Cardiac muscle cell (in vitro differentiated cells and primary cell): ENCODE results near the gene TMEM267. TPM values are rescaled to one million over a fixed set of nuclear protein-coding genes. Genes with fewer than 3 reads are reported as not detected.

Experiments
- DNase-seq, 2 donors: peaks; one replicate each; pipeline versions ENCODE4 v3.0.0 to v3.0.0-alpha.2; 2010 to 2017; ENCODE audit warnings: low read depth in 1 of 2, low spot score in 1 of 2
- H3K27ac ChIP-seq: fragments of 200-600 bp; sonication (generic); 2 replicates; pipeline ENCODE4 v1.5.1; 2016
- H3K27me3 ChIP-seq: fragments of 200-600 bp; sonication (generic); 2 replicates; pipeline ENCODE4 v1.6.0; 2016; ENCODE audit warnings: control low read depth
- H3K36me3 ChIP-seq: fragments of 200-600 bp; sonication (generic); 2 replicates; pipeline ENCODE4 v1.5.1; 2016; ENCODE audit warnings: control low read depth
- H3K4me1 ChIP-seq: fragments of 200-600 bp; sonication (generic); 2 replicates; pipeline ENCODE4 v1.8.1; 2017; ENCODE audit warnings: low read depth, mild to moderate bottlenecking, mixed run types
- H3K4me3 ChIP-seq: fragments of 200-600 bp; sonication (generic); 2 replicates; pipeline ENCODE4 v1.5.1; 2016; ENCODE audit warnings: mild to moderate bottlenecking
- H3K9me3 ChIP-seq: fragments of 200-600 bp; sonication (generic); 2 replicates; pipeline ENCODE4 v1.5.1; 2017; ENCODE audit warnings: low read depth, mild to moderate bottlenecking, control low read depth
- polyA plus RNA-seq: library from polyadenylated mRNA; unstranded; fragments of >200 nt; fragmentation: Nextera tagmentation; extraction: Ambion mirVana; gene quantifications from 2 replicates; pipeline ENCODE4 v1.2.1, GENCODE V29; 2016
- total RNA-seq: library from RNA; depleted of rRNA; stranded (reverse); fragments of >200 nt; gene quantifications from 2 replicates; pipeline ENCODE4 v1.2.3, GENCODE V29; 2016
- TF ChIP-seq, protein P1 (sequence below): IDR thresholded peaks from 2 replicates; pipeline ENCODE4 v1.5.1; 2012; ENCODE audit warnings: low read depth, mild to moderate bottlenecking, low read length

The TMEM267 gene
- total and polyA plus RNA-seq, 2 experiments from 2014 or later: 3.1 to 8.8 TPM

DNA sequence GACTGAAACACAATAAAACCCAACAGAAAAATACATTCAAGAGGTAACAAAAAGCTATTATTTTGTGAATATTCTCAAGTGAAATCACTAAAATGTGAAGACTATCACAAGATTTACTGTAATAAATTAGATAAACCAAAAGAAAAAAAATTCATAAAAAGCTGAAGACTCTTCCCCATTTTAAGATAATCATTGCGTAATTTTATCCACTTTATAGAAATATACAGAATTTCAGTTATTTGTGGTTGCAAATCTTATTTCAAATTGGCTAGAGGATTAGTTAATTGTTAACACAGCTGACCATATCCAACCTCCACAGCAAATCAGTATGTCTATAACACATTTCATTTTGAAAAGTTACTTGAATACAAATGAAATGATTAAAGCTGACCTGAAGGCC, 7.7 kb upstream of the TMEM267 start:
- DNase-seq: no peak
- H3K27me3 ChIP-seq: no peaks in the 10 kb centered on the region
- TF ChIP-seq, protein P1, sequence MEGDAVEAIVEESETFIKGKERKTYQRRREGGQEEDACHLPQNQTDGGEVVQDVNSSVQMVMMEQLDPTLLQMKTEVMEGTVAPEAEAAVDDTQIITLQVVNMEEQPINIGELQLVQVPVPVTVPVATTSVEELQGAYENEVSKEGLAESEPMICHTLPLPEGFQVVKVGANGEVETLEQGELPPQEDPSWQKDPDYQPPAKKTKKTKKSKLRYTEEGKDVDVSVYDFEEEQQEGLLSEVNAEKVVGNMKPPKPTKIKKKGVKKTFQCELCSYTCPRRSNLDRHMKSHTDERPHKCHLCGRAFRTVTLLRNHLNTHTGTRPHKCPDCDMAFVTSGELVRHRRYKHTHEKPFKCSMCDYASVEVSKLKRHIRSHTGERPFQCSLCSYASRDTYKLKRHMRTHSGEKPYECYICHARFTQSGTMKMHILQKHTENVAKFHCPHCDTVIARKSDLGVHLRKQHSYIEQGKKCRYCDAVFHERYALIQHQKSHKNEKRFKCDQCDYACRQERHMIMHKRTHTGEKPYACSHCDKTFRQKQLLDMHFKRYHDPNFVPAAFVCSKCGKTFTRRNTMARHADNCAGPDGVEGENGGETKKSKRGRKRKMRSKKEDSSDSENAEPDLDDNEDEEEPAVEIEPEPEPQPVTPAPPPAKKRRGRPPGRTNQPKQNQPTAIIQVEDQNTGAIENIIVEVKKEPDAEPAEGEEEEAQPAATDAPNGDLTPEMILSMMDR: no peak
- H3K9me3 ChIP-seq: no peaks in the 10 kb centered on the region
- H3K4me3 ChIP-seq: no peak overlapping the region
- H3K4me1 ChIP-seq: no peaks in the 10 kb centered on the region
- H3K36me3 ChIP-seq: no peaks in the 10 kb centered on the region
- H3K27ac ChIP-seq: no peak overlapping the region

DNA sequence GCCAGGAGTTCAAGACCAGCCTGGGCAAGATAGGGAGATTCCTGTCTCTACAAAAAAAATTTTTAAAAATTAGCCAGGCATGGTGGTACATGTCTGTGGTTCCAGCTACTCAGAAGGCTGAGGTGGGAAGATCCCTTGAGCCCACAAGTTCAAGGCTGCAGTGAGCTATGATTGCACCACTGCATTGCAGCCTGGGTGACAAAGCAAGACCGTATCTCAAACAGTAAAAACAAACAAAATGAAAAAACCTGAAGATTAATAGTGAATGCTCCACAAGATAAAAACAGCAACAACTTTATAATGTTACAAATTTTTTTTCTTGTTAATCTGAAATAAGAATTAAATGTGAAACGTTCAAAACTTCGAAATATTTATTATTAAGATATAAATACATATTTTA, 2.7 kb upstream of the TMEM267 start:
- H3K36me3 ChIP-seq: no peaks in the 10 kb centered on the region
- no peak overlapping the region for H3K27ac ChIP-seq
- TF ChIP-seq, protein P1: no peak
- no peak overlapping the region for H3K4me3 ChIP-seq
- H3K4me1 ChIP-seq: peaks cover 4% of the 10 kb centered on the region
- H3K9me3 ChIP-seq: no peaks in the 10 kb centered on the region
- DNase-seq: no peak
- no peaks in the 10 kb centered on the region for H3K27me3 ChIP-seq

DNA sequence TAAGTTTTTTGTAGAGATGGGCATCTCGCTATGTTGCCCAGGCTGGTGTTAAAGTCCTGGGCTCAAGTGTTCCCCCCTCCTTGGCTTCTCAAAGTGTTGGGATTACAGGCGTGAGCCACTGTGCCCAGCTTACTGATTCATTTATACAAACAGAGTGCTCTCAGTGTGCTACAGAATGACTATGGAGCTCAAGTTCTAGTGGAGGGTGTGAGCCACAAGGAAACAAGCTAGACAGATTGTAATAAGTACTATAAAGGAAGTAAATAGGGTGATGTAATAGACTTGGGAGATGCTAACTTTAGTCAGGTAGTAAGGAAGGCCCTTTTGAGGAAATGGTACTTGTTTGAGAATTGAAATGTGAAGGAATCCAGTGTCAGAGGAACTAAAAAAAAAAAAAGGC, 1.7 kb upstream of the TMEM267 start:
- DNase-seq: no peak
- Histone ChIP-seq H3K27ac (no peak overlapping the region), H3K4me3 (no peak overlapping the region), H3K36me3 (no peaks in the 10 kb centered on the region), H3K9me3 (no peaks in the 10 kb centered on the region), H3K27me3 (no peaks in the 10 kb centered on the region), H3K4me1 (peaks cover 4% of the 10 kb centered on the region)
- TF ChIP-seq, protein P1: no peak

DNA sequence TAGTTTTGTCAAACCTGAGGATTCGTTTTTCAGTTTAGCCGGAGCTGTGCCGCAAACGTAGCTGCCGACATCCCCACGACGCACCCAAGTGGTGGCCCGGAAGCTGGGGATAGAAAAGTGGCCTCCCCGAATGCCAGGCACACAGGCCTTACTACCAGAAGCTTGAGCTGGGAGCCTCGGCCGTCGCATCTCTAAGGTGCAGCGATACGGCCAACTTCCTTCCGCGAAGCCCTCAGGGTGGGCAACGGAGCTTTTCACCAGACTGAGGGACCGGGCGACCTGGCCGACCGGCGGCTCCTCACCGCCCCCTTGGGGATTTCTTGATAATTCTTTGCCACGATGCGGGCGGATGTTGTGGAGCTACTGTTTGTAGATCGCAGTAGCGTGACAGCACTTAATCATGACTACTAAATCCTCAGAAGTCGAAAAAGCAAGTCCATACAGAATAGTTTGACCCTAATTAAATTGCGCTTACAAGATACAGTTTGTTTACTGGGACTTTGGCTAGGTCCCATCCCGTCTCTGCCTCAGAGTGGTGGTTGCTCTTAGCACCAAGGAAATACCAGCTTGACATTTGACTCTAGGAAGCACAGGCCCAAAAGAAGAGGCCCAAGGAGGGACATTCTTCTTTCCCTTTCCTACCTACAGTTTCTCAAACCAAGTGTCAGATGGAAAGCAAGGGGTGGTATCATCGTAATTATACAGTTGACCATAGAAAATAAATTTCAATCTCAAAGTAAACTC, 613 bp upstream of the TMEM267 start:
- Histone ChIP-seq H3K4me1 (peaks cover 4% of the 10 kb centered on the region), H3K27me3 (no peaks in the 10 kb centered on the region), H3K4me3 (peak overlapping the region; percentile 78), H3K9me3 (no peaks in the 10 kb centered on the region), H3K27ac (peak overlapping the region; percentile 87), H3K36me3 (no peaks in the 10 kb centered on the region)
- TF ChIP-seq, protein P1: peak; percentile 60
- peak; percentile 87 to 88 for DNase-seq

DNA sequence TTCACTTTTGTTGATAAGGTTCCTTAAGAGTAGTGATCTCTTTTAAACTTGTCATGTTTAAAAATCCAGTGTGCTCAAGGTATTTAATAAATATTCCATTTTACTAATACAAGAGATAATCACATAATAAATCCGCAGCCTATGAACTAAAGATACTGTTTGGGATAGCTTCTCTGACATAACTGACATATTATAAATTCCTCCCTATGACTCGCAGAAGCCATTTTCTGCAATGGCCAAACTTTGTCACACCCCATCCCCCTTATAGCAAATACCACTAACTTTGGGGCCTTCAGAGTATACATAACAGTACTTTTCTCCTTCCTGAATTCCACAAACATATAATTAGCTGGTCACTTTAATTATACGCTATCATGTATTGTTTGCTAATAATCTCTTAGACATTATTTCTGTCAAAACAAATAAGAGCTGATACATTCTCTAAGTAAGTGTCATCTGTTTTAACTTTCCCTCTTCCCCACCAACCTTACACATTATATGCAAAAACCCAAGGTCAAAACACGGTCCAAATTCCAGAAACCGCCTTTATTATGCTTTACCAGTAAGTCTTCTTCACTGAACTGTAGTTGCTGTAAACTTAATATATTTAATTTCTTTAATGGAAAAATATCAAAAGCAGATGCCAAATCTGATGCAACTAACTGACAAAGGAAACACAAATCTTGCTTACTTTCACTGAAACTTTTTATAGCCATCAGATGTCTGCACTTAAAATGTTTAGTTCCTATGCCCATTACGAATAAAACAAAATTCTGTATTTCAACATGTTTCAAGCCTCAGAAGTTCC, 971 bp downstream of the TMEM267 start:
- no peaks in the 10 kb centered on the region for H3K9me3 ChIP-seq
- peaks cover 4% of the 10 kb centered on the region for H3K4me1 ChIP-seq
- H3K36me3 ChIP-seq: no peaks in the 10 kb centered on the region
- peak overlapping the region; percentile 78 for H3K4me3 ChIP-seq
- H3K27me3 ChIP-seq: no peaks in the 10 kb centered on the region
- TF ChIP-seq, protein P1: no peak
- H3K27ac ChIP-seq: peak overlapping the region; percentile 87
- peak in 1 of 2 donors; percentile 32 for DNase-seq
